ENCODE data around the gene MMRN2.

The MMRN2 gene

GRCh38 chr10:86970162-86970981, 13.0 kb upstream of the MMRN2 start:
- DNase-seq (ENCODE audit: low read depth in 2 of 2) = no peak

GRCh38 chr10:86969421-86970041, 12.1 kb upstream of the MMRN2 start:
- DNase-seq (ENCODE audit: low read depth in 2 of 2) = no peak

DNA sequence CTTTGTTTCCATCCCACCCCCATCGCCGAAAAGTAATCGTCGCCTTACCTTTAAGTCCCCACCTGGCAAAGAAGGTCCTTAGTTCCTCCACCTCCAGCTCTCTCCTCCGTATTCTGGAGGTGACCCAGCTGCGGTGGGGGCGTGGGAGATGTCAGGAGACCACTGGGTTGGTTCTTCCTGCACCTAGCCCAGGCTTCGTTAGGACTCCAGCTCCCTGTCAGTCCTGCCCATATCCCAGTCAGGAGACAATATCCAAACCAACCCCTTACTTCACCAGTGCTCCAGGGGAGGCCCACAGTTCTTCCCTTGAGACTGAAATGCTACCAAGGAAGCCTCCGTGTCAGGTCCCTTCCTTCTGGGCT, 11.6 kb upstream of the MMRN2 start:
- no peak for DNase-seq (ENCODE audit: low read depth in 2 of 2)

GRCh38 chr10:86968271-86968993, 11.0 kb upstream of the MMRN2 start, which contains the start of gene ADIRF:
ADIRF (plus strand) TSS chr10:86968482; CDS start chr10:86968545, 63 bp downstream.
- no peak for DNase-seq (ENCODE audit: low read depth in 2 of 2)

- DNase-seq (ENCODE audit: low read depth in 2 of 2) = no peak
These were observed 10.1 kb upstream of the MMRN2 start for GRCh38 chr10:86967481-86967941.

DNA sequence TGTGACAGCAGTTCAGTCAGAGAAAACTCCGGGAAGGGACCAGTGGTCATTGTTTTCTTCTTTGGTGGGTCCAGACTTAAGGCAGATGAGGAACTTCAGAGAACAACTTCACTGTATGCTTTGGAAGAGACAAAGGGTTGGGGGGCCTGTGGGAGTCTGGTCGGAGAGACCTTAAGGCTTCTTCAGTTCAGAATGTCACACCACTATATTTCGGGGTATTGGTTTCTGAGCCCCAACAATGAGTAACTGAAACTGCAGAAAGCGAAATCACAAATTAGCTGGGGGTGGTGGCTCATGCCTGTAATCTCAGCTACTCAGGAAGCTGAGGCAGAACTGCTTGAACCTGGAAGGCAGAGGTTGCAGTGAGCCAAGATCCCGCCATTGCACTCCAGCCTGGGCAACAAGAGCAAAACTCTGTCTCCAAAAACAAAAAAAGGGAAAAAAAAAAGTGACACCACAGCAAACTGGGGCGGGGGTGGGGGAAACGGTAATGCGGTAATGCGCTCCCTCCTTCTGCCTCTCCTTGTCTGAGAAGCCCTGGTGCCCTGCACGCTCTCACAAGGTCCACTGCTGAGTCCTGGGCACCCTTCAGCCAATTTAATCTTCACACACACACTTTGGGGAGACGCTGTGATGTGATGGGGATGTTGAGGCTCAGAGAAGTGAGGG, 8.7 kb upstream of the MMRN2 start:
- DNase-seq (ENCODE audit: low read depth in 2 of 2) = no peak

DNA sequence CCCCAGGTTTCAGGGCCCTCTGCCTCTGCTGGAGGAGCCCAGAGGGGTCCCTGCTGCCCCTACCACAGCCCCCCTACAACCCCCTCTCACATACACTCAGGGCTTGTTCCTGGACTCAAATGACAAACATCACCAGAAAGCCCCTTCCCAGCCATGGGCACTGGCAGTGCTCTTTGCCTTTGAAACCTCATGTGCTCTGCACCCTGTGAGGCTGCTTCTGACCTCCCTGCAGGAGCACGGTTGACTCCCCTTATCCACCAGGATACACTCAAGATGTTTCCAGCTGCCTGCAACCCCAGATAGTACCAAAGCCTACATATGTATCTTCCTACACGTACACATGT, 7.4 kb upstream of the MMRN2 start:
- no peak for DNase-seq (ENCODE audit: low read depth in 2 of 2)

- no peak for DNase-seq (ENCODE audit: low read depth in 2 of 2)
These were observed 6.8 kb upstream of the MMRN2 start for GRCh38 chr10:86964061-86964846.

- no peak for DNase-seq (ENCODE audit: low read depth in 2 of 2)
These were observed 6.0 kb upstream of the MMRN2 start for GRCh38 chr10:86963341-86963919.

- no peak for DNase-seq (ENCODE audit: low read depth in 2 of 2)
These were observed 5.5 kb upstream of the MMRN2 start for GRCh38 chr10:86962981-86963310.

- no peak for DNase-seq (ENCODE audit: low read depth in 2 of 2)
These were observed 4.9 kb upstream of the MMRN2 start for GRCh38 chr10:86962136-86962980.

- DNase-seq (ENCODE audit: low read depth in 2 of 2) = no peak
These were observed 4.2 kb upstream of the MMRN2 start for GRCh38 chr10:86961481-86962091.

DNA sequence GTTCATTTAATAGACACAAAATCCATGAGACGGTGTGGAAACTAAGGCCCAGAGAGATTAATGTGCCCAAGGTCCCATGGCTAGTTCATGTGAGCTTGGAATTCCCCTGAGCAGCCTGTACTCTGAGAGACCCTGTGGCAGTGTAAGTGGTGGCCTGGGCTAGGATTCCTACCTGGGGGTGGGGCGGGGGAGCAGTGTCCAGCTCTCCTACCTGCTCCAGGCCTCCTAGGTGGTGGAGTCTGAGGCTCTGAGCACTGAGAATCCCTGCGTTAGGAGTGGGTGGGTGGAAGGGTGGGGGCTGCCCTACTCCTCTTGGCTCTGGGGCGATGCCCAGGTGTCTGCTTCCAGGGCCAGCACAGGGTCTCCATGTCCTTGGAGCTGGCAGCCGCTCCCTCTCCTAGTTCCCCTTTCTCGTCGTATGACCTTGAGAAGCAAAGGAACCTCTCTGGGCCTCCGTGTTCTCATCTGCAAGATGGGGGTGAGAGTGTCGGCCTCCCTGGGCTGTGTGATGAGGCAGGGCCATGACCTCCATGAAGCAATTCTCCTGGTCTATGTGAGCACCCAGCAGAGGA, 3.5 kb upstream of the MMRN2 start:
- no peak for DNase-seq (ENCODE audit: low read depth in 2 of 2)

DNA sequence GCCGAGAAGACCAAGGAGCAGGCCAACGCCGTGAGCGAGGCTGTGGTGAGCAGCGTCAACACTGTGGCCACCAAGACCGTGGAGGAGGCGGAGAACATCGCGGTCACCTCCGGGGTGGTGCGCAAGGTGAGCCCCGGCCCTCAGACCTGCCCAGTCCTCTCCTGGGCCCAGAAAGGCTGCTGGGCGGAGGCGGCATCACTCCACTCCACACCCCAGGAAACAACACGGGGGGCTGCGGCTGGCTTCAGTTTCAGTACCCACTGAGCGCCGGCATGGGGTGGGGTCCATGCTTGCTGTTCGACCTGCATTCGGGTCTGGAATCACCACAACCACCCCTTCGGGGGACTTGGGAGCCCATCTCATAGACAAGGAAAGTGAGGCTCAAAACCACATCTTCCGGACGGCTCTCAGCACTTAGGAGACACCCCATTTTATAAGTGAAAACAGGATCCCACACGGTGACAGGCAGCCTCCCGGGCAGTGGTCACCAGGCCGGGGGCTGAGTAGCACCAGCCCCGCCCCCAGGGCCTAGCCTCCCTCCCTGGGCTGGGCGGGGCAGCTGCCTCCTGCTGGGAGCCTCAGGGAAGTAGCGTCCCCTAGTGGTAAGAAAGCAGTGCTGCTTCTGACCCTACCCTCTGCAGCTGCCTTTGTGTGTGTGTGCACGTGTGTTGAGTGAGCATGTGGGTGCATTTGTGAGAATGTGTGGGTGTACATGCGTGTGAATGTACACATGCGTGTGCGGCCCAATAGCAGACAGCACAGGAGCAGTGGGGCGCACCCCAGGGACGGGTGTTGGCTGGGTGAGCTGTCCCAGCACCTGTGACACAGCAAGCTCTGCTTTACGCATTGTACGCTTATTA, 2.8 kb upstream of the MMRN2 start:
- DNase-seq (ENCODE audit: low read depth in 2 of 2) = no peak

DNA sequence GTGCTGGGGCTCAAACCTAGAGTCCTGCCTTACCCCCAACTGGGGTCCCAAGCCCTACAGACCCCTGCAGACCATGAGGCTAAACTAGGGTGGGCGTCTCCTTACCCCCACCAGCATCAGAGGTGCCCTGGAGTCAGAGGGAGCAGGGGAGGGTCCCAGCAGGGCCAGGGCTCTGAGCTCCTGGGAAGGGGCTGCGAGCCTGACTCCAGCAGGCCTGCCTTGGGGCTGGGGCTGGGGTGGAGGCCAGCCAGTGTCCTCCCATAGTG, 2.3 kb upstream of the MMRN2 start:
- no peak for DNase-seq (ENCODE audit: low read depth in 2 of 2)

GRCh38 chr10:86958901-86959736, 1.7 kb upstream of the MMRN2 start:
- no peak for DNase-seq (ENCODE audit: low read depth in 2 of 2)

GRCh38 chr10:86958116-86958900, 893 bp upstream of the MMRN2 start, which contains the start of gene SNCG:
SNCG (plus strand) TSS chr10:86958599; CDS start chr10:86958698, 99 bp downstream.
- DNase-seq (ENCODE audit: low read depth in 2 of 2) = no peak

All from stimulated activated CD8-positive, alpha-beta memory T cell treated with anti-CD3 and anti-CD28 coated beads, Interleukin-2, amount 100 ng/mL, for 48 hours (primary cell).